ENCODE measurements around the gene SPSB3. TPM values are rescaled to one million over a fixed set of nuclear protein-coding genes. Genes with fewer than 3 reads are reported as not detected.

The SPSB3 gene
- total RNA-seq, 1 donor from 2014 or later, result 36.8 TPM

- no peak for DNase-seq
- Histone ChIP-seq H3K4me1 (peaks cover 46% of the 10 kb centered on the region), H3K9me3 (replicated peaks) (no peaks in the 10 kb centered on the region), H3K4me3 (no peak overlapping the region), H3K27ac (replicated peaks) (no peak overlapping the region), H3K36me3 (peaks cover 55% of the 10 kb centered on the region), H3K27me3 (ENCODE audit: low read depth) (no peaks in the 10 kb centered on the region)
- no peak for TF ChIP-seq CTCF (IDR thresholded peaks at IDR 0.05; ENCODE audit: borderline replicate concordance)
- intact Hi-C loops (cut with micrococcal nuclease), result no loop called here
Observed at GRCh38 chr16:1768767-1769401, 13.5 kb downstream of the SPSB3 start.

- Histone ChIP-seq H3K36me3 (peaks cover 59% of the 10 kb centered on the region), H3K4me3 (no peak overlapping the region), H3K9me3 (replicated peaks) (no peaks in the 10 kb centered on the region), H3K4me1 (peaks cover 40% of the 10 kb centered on the region), H3K27ac (replicated peaks) (no peak overlapping the region), H3K27me3 (ENCODE audit: low read depth) (no peaks in the 10 kb centered on the region)
- intact Hi-C loops (cut with micrococcal nuclease), result no loop called here
- no peak for DNase-seq
- no peak for TF ChIP-seq CTCF (IDR thresholded peaks at IDR 0.05; ENCODE audit: borderline replicate concordance)
Observed at GRCh38 chr16:1768061-1768766, 14.2 kb downstream of the SPSB3 start.

GRCh38 chr16:1767116-1767994 lies 15.0 kb downstream of the SPSB3 start:
- DNase-seq, result no peak
- H3K9me3 ChIP-seq (replicated peaks), result no peaks in the 10 kb centered on the region
- intact Hi-C loops (cut with micrococcal nuclease), result no loop called here
- TF ChIP-seq CTCF (IDR thresholded peaks at IDR 0.05; ENCODE audit: borderline replicate concordance), result no peak
- no peak overlapping the region for H3K27ac ChIP-seq (replicated peaks)
- no peaks in the 10 kb centered on the region for H3K27me3 ChIP-seq (ENCODE audit: low read depth)
- H3K4me3 ChIP-seq, result no peak overlapping the region
- H3K36me3 ChIP-seq, result peaks cover 67% of the 10 kb centered on the region
- H3K4me1 ChIP-seq, result peaks cover 32% of the 10 kb centered on the region

- no peak for DNase-seq
- peaks cover 74% of the 10 kb centered on the region for H3K36me3 ChIP-seq
- intact Hi-C loops (cut with micrococcal nuclease), result no loop called here
Observed at GRCh38 chr16:1766701-1767100, 15.7 kb downstream of the SPSB3 start.

More at GRCh38 chr16:1766701-1767100, 15.7 kb downstream of the SPSB3 start:
- Histone ChIP-seq H3K27me3 (ENCODE audit: low read depth) (no peaks in the 10 kb centered on the region), H3K27ac (replicated peaks) (no peak overlapping the region), H3K4me1 (peaks cover 26% of the 10 kb centered on the region), H3K9me3 (replicated peaks) (no peaks in the 10 kb centered on the region), H3K4me3 (no peak overlapping the region)
- TF ChIP-seq CTCF (IDR thresholded peaks at IDR 0.05; ENCODE audit: borderline replicate concordance), result no peak

All from left ventricle myocardium inferior (tissue), 1 donor.